GM12875 (cell line): Measurements from ENCODE around the gene SSPN.

Experiments
- H3K4me3 ChIP-seq: one replicate; pipeline ENCODE4 v1.5.1; 2011; ENCODE audit warnings: low read depth, low read length, control low read depth
- CTCF ChIP-seq: IDR thresholded peaks from 2 replicates; pipeline ENCODE4 v1.5.1; 2011; ENCODE audit warnings: low read depth, mild to moderate bottlenecking, control low read depth, inconsistent platforms, low read length, moderate library complexity, borderline replicate concordance; ENCODE audit not compliant: insufficient read depth

SSPN gene

GRCh38 chr12:26246483-26247164, 51.3 kb downstream of the SSPN start:
- no peak for TF ChIP-seq CTCF
- no peak overlapping the region for H3K4me3 ChIP-seq

- H3K4me3 ChIP-seq = no peak overlapping the region
- TF ChIP-seq CTCF = no peak
Observed at GRCh38 chr12:26247873-26248272, 52.5 kb downstream of the SSPN start.

GRCh38 chr12:26250801-26251200, 55.4 kb downstream of the SSPN start:
- no peak for TF ChIP-seq CTCF

GRCh38 chr12:26251600-26251999, 56.2 kb downstream of the SSPN start:
- no peak overlapping the region for H3K4me3 ChIP-seq
- TF ChIP-seq CTCF = no peak

More at GRCh38 chr12:26250801-26251200, 55.4 kb downstream of the SSPN start:
- H3K4me3 ChIP-seq = no peak overlapping the region

- H3K4me3 ChIP-seq = no peak overlapping the region
- no peak for TF ChIP-seq CTCF
Observed at GRCh38 chr12:26252946-26253345, 57.6 kb downstream of the SSPN start.

GRCh38 chr12:26255893-26256645, 60.7 kb downstream of the SSPN start:
- no peak for TF ChIP-seq CTCF
- H3K4me3 ChIP-seq = no peak overlapping the region
